ENCODE measurements around the gene WNT8B.

Gene WNT8B

DNA sequence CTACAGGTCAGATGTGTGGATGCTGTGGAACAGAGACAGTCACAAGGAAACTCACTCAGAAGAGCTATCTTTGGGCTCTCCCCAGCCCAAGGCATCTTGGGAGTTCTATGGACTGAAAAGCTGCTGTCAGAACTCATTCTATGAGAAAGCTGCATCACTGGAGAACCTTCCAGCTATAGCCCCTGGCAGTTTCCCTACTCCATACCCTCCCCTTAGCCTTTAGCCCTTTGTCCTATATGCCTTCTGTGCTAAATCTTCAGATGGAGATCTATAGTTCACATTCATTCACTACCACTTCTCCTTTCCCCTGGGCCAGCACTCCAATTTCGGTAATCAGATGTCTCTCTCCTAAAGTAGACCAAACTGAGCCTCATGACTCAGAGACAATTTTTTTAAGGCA is 6.9 kb downstream of the WNT8B start:
- peaks cover 15% of the 10 kb centered on the region for H3K27me3 ChIP-seq (ENCODE audit: insufficient read depth, poor library complexity, severe bottlenecking)
- H3K36me3 ChIP-seq (ENCODE audit: low read depth), result no peaks in the 10 kb centered on the region
- TF ChIP-seq, protein P1, sequence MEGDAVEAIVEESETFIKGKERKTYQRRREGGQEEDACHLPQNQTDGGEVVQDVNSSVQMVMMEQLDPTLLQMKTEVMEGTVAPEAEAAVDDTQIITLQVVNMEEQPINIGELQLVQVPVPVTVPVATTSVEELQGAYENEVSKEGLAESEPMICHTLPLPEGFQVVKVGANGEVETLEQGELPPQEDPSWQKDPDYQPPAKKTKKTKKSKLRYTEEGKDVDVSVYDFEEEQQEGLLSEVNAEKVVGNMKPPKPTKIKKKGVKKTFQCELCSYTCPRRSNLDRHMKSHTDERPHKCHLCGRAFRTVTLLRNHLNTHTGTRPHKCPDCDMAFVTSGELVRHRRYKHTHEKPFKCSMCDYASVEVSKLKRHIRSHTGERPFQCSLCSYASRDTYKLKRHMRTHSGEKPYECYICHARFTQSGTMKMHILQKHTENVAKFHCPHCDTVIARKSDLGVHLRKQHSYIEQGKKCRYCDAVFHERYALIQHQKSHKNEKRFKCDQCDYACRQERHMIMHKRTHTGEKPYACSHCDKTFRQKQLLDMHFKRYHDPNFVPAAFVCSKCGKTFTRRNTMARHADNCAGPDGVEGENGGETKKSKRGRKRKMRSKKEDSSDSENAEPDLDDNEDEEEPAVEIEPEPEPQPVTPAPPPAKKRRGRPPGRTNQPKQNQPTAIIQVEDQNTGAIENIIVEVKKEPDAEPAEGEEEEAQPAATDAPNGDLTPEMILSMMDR (IDR thresholded peaks at IDR 0.05; ENCODE audit: poor library complexity, severe bottlenecking), result no peak
- no peaks in the 10 kb centered on the region for H3K4me1 ChIP-seq (ENCODE audit: insufficient read depth, poor library complexity, severe bottlenecking)
- DNase-seq (ENCODE audit: low spot score), result no peak
- H3K4me3 ChIP-seq (ENCODE audit: severe bottlenecking), result no peak overlapping the region
- H3K27ac ChIP-seq (ENCODE audit: poor library complexity, severe bottlenecking), result no peak overlapping the region
- no peaks in the 10 kb centered on the region for H3K9me3 ChIP-seq (ENCODE audit: severe bottlenecking)
- no peak; the same call in 2 of the 3 replicates for ATAC-seq (ENCODE audit: low read depth)

DNA sequence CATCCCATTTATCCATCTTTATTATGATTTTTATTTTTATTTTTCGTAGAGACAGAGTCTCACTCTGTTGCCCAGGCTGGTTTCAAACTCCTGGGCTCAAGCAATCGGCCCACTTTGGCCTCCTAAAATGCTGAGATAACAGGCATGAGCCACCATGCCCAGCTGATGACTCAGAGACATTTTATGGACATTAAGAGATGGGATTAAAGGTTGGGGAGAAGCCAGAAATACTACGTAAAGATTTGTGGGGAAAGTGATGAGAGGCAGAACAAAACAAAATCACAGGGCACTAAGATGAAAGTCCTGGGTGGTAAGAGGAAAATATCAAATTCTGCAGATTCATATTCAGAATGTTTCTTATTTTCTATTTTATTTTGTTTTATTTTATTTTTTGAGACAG is 7.6 kb downstream of the WNT8B start:
- no peaks in the 10 kb centered on the region for H3K4me1 ChIP-seq (ENCODE audit: insufficient read depth, poor library complexity, severe bottlenecking)
- H3K9me3 ChIP-seq (ENCODE audit: severe bottlenecking), result no peaks in the 10 kb centered on the region

DNA sequence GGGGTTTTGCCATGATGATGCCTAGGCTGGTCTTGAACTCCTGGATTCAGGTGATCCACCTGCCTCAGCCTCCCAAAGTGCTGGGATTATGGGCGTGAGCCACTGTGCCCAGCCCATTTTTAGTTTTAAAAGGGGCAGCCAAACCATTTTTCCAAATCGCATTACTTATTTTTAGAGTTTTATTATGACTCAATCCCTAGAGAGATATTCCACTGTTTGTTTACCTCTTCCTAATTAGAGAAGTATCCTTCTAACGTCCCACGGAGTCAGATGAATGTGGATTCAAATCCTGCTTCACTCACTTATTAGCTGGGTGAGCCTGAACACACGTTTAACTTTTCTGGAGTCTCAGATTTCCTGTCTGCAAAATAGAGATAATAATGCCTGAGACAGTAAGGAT is 15.2 kb downstream of the WNT8B start:
- Histone ChIP-seq H3K27me3 (ENCODE audit: insufficient read depth, poor library complexity, severe bottlenecking) (peaks cover 40% of the 10 kb centered on the region), H3K36me3 (ENCODE audit: low read depth) (no peaks in the 10 kb centered on the region), H3K4me3 (ENCODE audit: severe bottlenecking) (no peak overlapping the region), H3K4me1 (ENCODE audit: insufficient read depth, poor library complexity, severe bottlenecking) (no peaks in the 10 kb centered on the region), H3K27ac (ENCODE audit: poor library complexity, severe bottlenecking) (no peak overlapping the region), H3K9me3 (ENCODE audit: severe bottlenecking) (no peaks in the 10 kb centered on the region)
- TF ChIP-seq, protein P1 (IDR thresholded peaks at IDR 0.05; ENCODE audit: poor library complexity, severe bottlenecking), result no peak
- ATAC-seq (ENCODE audit: low read depth), result no peak
- DNase-seq (ENCODE audit: low spot score), result no peak

More for the DNA sequence above, 7.6 kb downstream of the WNT8B start:
- TF ChIP-seq, protein P1 (IDR thresholded peaks at IDR 0.05; ENCODE audit: poor library complexity, severe bottlenecking), result no peak
- DNase-seq (ENCODE audit: low spot score) (no peak), ATAC-seq (ENCODE audit: low read depth) (0 out of 3 replicates have a peak, but pooled peaks have one; percentile 45)
- H3K27me3 ChIP-seq (ENCODE audit: insufficient read depth, poor library complexity, severe bottlenecking), result peaks cover 15% of the 10 kb centered on the region
- no peaks in the 10 kb centered on the region for H3K36me3 ChIP-seq (ENCODE audit: low read depth)
- H3K4me3 ChIP-seq (ENCODE audit: severe bottlenecking), result no peak overlapping the region
- H3K27ac ChIP-seq (ENCODE audit: poor library complexity, severe bottlenecking), result no peak overlapping the region

DNA sequence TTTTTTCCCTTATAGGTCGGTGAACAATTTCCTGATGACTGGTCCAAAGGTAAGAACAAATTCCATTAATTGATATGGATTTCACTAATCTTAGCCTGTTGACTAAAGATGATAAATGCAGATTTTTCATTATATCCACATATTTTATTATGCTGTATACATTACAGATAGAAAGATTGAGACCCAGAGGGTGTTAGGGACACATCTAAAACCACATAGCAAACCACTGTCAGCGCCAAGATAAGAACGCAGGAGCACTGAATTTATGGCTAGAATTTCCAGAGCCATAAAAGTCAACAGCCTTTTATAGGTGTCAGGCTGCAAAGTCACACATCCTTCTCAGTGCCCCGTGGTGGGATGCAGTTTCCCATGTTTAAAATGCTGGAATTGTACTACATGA is 16.2 kb downstream of the WNT8B start:
- no peaks in the 10 kb centered on the region for H3K36me3 ChIP-seq (ENCODE audit: low read depth)
- H3K27me3 ChIP-seq (ENCODE audit: insufficient read depth, poor library complexity, severe bottlenecking), result peaks cover 46% of the 10 kb centered on the region
- no peak overlapping the region for H3K27ac ChIP-seq (ENCODE audit: poor library complexity, severe bottlenecking)
- ATAC-seq (ENCODE audit: low read depth) (no peak), DNase-seq (ENCODE audit: low spot score) (no peak)
- no peak overlapping the region for H3K4me3 ChIP-seq (ENCODE audit: severe bottlenecking)
- no peaks in the 10 kb centered on the region for H3K4me1 ChIP-seq (ENCODE audit: insufficient read depth, poor library complexity, severe bottlenecking)
- TF ChIP-seq, protein P1 (IDR thresholded peaks at IDR 0.05; ENCODE audit: poor library complexity, severe bottlenecking), result no peak
- H3K9me3 ChIP-seq (ENCODE audit: severe bottlenecking), result no peaks in the 10 kb centered on the region

DNA sequence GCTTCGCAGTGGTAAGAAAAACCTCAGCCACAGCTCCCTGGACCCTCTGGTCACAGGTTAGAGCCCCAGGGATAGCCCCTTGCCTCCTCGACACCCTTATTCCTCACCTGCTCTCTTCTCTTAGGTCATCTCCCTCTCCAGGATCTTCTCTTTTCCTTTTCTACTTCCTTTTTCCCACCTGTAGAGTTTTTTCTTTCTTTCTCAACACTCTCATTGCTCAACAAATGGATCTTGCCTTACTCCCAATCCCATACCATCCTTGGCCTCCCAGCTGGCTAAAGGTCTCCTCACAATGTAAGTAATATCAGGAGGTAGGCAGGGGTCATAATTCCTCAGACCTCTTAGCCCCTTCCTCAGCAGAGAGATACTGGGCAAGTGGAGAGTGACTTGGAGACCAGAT is 17.2 kb downstream of the WNT8B start:
- H3K27me3 ChIP-seq (ENCODE audit: insufficient read depth, poor library complexity, severe bottlenecking), result peaks cover 46% of the 10 kb centered on the region
- no peak for ATAC-seq (ENCODE audit: low read depth)
- no peaks in the 10 kb centered on the region for H3K9me3 ChIP-seq (ENCODE audit: severe bottlenecking)

More for the DNA sequence above, 17.2 kb downstream of the WNT8B start:
- TF ChIP-seq, protein P1 (IDR thresholded peaks at IDR 0.05; ENCODE audit: poor library complexity, severe bottlenecking), result no peak
- H3K27ac ChIP-seq (ENCODE audit: poor library complexity, severe bottlenecking), result no peak overlapping the region
- no peaks in the 10 kb centered on the region for H3K4me1 ChIP-seq (ENCODE audit: insufficient read depth, poor library complexity, severe bottlenecking)
- no peak for DNase-seq (ENCODE audit: low spot score)
- H3K4me3 ChIP-seq (ENCODE audit: severe bottlenecking), result no peak overlapping the region
- no peaks in the 10 kb centered on the region for H3K36me3 ChIP-seq (ENCODE audit: low read depth)

Measured in RWPE2 (cell line).